Stimulated activated CD4-positive, alpha-beta T cell treated with anti-CD3 and anti-CD28 coated beads, Interleukin-12 subunit alpha, Interleukin-12 subunit beta, amount 100 ng/mL, for 4 hours (primary cell): ENCODE measurements around the gene SMIM29.

Experiments used
- DNase-seq: peaks from one replicate; pipeline ENCODE4 v3.0.0-alpha.2; 2020

Gene SMIM29

DNA sequence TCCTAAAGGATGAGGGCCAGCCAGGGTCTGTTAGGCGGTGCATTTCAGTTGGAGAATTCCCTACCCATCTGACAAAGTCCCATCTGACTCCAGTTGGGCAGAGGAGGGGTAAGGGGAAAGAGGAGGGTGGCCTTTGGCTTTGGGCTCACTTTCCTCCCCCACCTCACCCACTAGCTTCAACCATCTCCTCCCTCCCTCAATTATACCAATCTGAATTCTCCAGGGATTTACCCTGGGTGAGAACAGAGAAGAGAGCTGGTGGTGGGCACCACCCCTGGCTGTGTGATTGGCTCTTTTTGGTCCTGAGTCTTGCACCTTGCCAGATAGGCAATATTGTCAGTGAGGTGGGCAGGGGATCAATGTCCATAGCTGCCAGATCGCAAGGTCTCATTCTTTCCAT is 8.9 kb downstream of the SMIM29 start:
- no peak for DNase-seq

DNA sequence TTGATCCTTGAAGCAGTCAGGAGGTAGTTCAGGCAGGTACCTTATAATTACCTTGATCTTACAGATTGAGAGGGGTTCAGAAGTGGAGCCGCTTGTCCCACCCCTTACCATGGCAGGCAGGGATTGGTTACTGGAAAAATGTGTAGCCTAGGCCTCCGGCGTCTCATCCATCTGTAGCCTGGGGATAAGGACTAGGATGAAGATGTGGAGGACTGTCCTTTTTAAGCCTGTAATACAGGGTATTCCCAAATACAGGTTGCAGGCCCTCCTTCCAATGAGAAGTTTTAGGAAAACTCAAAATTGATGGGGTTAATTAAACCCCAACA is 9.3 kb downstream of the SMIM29 start:
- no peak for DNase-seq

DNA sequence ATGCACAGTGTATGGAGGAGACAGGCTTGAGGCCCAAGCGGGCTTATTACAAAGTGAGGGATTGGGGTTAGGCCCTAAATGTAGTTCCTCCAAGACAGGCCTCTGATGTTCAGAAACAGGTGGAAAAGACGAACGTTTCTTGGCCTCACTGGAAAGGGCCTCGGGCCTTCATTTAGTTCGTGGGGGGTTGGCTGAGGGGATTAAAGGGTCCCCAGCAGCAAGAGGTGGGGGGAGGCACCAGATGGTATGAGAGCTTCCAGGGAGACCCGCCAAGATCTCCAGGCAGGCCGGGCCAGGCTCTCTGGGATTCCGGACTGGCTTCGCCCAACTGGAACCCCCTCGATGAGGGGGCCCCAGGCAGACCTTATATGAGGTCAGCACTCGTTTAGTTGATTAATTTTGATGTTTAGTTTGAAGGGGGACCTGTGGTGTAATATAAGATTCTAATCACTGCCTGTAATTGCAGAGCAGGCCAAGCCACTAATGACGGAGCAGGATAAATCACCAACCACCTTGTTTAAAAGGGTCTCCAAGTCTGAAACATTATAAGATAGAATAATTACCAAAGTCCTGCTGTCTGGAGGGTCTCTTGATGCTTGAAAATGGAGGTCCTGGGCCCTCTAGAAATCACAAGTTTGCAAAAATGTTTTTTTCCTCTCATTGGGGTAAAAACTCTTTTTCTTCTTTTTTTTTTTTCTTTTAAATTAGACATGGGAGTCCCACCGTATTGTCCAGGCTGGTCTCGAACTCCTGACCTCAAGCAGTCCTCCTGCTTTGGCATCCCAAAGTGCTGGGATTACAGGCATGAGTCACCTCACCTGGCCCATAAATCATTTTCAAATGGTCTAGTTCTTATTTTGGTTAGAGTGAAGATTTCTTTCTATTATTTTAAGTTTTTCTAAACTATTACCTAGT is 10.0 kb downstream of the SMIM29 start:
- no peak for DNase-seq

DNA sequence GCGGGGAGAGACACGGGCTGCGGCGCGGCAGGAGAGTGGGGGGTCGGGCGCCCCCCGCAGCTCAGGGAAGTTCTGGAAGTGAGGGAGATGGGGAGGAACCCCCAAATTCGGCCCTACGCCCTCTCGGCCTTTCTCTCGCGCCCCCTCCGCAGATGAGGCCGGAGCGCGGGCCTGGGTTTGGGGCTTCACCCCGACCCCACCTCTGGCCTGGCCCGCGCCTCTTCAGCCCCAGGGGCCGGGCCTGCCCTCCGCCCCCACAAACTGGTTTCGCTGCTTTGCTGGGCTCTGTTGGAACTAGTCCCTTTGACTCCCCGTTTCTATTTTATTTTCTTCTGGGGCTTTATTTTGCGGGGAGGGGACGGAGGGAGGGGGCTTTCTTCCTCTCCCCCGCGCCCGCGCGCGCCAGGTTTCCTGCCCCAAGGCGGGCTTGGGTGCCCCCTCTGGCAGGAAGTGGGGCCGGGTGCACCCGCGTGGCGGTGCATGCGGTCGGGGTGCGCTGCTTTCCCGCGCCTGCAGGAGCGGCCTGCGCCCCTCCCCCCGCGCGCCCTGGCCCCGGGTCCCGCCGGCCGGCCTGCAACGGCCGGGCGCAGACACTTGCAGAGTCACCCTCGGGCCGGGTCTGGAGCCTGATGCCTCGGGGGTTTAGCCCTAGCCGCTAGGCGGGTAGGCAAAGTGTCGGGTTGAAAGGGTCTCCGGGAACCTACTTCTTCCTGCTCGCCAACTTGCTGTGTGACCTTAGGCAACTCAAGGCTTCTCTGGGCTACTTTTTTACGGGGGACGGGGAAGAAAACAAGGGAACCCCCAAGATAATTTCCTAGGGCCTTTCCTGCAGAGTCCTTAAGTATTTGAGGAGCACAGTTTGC is 10.9 kb downstream of the SMIM29 start:
- DNase-seq: peak; percentile 73

DNA sequence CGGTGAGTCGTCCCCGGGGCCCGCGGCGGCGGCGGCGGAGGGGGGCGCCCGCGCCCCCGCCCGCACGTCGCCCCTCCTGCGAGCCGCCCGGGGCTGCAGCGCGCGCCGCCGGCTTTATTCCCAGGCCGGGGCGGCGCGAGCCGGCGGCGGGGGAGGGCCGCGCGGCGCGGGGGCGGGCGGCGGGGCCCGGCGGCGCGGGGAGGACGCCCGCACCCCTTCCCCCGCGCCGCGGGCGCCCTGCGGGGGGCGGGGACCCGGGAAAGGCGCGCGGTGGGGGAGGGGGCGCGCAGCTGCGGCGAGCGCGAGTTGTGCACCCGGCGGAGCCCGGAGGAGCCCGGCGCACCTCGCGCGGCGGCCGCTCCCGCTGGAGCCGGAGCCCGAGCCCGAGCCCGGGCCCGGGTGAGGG is 11.5 kb downstream of the SMIM29 start:
- DNase-seq: peak; percentile 44

DNA sequence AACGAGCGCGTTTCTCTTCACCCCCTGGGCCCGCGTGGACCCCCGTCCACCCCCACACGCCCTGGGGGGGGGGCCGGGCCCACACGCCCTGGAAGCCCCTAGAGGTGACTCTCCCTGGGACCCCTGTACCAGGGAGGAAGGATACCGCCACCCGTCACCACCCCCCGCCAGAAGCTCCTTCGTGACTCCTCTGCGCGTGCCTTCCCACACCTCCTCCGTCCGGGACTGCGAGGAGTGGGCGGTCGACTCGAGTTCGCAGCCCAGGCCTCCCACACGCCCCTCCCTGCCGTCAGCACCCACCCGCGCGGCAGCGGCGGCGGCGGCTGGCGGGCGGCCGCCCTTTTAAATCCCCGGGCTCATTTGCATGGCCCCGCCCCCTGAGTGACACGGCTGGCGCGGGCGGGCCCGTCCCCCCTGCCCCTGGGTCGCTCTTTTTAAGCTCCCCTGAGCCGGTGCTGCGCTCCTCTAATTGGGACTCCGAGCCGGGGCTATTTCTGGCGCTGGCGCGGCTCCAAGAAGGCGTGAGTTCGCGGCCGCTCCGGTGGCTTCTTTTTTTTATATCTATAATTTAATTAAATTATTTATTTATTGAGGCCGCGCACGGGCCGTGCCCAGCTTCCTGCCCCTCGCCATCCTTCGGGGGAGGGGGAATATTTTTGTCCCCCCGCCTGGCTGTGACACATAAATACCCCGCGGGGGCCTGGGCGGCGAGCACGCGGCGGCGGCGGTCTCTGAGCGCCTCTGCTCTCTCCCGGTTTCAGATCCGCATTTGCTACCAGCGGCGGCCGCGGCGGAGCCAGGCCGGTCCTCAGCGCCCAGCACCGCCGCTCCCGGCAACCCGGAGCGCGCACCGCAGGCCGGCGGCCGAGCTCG is 12.1 kb downstream of the SMIM29 start, which contains the start of gene HMGA1:
Gene HMGA1 (plus strand): TSS at position 431 of the 873 bp plus-strand sequence. CDS start 3,908 bp downstream, outside the sequence.
- DNase-seq: peak; percentile 91

DNA sequence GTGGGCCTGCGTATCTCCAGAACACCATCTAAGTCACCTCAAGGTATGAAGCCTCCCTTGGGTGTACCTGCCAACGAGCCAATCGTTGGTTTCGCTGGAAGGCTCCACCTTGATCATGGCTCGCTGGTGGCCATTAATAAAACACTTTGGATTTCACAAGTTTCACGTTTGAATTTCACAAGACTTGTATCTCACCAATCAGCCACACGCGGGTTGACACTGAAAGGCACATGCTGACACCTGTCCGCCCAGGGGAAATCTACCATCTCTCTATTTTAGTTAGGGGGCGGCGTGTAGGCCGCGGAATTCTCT is 12.7 kb downstream of the SMIM29 start:
- DNase-seq: no peak

DNA sequence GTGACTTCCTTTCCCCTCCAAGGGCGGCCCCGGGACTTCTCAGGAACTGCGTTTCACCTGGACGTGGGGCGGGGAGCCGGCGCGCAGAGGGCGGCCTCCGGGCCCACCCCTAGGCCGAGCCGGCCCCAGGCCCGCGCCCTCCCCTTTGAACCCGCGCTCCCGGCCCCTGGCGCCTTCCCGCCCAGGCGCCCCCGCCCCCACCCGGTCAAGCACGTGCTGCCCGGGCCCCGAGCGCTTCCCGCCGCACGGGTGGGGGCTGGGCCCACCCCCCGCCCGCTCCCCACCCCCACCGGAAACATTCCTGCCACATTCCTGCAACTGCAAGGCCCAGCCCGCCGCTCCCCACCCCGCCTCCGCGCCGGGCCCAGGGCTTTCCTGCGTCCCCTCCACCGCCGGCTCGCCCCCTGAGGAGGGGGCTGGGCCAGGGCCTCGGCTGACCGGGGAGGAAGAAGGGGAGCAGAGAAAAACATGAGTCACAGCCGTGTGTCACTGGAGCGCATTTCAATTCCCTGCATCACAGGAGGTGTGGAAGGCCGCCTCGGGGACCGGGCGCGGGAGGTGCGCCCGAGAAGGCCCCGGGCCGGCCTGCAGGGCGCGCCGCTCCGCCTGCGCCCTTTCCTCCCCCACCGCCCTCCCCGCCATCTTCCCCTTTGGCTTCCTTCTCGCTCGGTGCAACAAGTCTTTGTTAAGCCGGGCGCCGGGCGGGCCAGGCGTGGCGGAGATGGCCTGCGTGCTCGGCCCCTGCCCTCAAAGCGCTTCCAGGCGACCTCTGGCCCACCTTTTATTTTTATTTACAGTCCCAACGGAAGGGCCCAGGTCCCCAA is 13.3 kb downstream of the SMIM29 start:
- peak; percentile 66 for DNase-seq

DNA sequence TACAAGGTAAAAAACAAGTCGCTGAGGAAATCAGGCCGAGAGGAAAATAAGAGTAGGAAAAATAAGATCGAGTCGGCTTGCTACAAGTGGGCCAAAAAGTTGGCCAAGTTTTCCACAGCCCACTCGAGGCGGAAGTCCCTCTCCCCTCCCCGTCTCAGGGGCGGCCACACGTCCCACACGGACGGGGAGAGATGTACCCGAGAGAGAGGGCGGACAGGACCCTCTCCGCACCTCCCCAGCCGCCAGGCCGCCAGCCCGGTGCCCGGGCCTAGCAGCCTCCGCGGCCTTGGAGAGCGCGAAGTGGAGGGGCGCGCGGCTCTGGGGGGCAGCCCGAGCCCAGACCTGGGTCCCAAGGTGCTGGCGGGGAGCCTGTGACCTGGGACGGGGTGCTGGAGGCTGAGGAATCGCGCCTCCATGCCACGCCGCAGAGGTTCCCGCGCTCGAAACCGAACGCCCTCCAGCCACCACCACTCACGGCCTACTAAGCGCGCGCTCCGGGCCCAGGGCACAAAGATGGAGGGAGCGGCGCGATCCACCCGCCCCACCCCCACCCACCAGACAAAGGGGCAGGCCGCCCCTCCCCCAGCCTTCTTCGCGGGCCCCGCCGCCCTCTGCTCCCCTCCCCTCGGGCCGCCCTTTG is 14.0 kb downstream of the SMIM29 start:
- DNase-seq: no peak

DNA sequence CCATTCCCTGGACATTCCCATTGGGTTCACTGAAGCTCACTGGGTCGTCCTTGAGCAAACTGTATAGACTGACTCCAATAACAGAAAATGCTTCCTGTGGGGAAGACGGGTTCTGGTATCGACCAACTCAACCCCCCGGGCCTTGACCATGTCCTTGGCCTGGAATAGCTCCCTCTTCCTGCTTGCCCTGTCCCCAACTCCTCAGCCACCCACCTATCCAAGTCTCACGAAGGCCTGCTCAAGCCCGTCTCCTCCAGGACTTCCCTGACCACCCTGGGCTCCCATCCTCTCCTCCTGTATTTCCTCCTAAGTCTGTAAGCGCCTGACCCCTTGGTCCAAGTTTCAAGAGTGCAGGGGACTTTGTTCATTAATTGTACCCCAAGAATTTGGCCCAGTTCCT is 14.9 kb downstream of the SMIM29 start:
- DNase-seq: no peak

DNA sequence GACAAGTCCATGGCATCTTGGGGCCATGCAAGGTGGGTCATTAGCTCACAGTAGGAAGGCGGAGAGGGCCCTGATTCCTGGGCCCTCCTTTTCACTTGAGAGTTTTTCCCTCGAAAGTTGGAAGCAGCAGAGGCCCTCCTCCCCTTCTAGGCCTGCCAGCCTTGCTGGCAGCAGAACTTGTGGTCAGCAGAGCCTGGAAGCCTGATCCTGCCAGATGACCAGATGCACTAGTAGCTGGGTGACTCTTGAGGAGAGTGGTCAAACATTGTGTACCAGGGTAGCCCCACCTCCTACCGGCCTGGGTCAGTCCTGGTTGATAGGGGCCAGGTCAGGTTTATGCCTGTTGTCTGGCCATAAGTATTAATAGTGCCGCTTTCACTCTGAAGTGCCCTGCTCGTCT is 15.9 kb downstream of the SMIM29 start:
- DNase-seq: no peak

DNA sequence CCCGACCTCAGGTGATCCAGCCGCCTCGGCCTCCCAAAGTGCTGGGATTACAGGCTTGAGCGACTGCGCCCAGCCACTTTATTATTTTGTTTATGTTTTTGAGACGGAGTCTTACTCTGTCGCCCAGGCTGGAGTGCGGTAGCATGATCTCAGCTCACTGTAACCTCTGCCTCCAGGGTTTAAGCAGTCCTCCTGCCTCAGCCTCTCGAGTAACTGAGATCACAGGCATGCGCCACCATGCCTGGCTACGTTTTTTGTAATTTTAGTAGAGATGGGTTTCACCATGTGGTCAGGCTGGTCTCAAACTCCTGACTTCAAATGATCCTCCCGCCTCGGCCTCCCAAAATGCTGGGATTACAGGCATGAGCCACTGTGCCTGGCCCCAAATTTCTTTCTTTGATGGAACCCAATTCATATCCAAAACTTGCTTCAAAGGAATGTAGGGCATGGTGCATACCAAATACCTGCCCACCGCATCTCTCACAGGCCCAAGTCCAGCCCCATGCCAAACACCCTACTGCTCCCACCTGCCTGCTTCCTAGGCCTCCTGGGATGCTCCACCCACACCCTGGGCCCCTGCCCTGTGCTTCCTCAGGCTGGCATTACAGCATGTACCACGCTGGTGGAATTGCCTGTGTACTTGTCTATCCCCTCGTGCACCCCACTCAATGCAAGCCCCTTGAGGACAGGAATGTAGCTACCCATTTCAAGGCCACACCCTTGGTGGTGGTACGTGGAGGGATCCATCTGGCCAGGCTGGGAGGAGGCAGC is 17.1 kb downstream of the SMIM29 start:
- DNase-seq: no peak

DNA sequence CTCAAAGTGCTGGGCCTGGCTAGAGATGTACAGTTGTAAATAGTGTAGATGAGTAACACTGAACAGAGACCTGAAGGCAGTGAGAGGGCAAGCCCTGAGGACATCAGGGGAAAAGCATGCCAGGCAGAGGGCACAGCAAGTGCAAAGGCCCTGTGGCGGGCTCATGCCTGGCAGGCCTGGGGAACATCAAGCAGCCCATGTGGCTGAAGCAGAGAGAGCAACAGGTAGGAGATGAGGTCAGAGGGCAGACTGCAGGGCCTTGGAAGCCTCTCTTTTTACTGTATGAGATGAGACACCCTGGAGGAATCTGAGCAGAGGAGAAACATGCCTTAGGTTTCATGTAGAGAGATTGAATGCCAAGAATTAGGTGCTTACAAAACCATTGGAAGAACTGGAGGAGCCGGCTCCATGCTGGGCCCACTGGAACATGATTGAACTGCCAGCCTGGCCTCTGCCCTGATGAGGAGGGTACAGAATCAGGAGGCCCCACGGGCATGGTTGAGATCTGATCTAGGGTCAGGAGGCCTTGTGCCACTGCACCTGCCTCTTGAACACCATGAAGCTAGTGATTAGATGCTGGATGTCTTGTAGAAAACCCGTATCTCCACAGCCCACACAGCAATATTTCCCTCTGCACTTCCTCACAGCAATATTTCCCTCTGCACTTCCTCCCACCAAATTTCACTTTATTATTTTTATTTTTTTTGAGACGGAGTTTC is 18.0 kb downstream of the SMIM29 start:
- DNase-seq: no peak

DNA sequence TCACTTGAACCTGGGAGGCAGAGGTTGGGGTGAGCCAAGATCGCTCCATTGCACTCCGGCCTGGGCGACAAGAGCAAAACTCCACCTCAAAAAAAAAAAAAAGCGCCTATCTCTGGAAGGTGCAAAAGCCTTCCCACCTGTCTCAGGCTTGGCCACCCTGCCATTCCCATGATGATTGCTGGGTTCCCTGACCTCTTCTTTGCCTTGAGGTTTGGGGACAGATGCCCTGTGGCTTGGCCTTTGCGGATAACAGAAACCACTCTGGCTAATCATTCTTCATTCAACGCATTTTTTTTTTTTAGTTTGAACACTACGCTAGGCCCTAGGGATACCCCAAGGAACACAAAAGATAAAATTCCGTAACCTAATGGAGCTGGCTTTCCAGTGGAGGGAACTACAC is 18.9 kb downstream of the SMIM29 start:
- DNase-seq: no peak

DNA sequence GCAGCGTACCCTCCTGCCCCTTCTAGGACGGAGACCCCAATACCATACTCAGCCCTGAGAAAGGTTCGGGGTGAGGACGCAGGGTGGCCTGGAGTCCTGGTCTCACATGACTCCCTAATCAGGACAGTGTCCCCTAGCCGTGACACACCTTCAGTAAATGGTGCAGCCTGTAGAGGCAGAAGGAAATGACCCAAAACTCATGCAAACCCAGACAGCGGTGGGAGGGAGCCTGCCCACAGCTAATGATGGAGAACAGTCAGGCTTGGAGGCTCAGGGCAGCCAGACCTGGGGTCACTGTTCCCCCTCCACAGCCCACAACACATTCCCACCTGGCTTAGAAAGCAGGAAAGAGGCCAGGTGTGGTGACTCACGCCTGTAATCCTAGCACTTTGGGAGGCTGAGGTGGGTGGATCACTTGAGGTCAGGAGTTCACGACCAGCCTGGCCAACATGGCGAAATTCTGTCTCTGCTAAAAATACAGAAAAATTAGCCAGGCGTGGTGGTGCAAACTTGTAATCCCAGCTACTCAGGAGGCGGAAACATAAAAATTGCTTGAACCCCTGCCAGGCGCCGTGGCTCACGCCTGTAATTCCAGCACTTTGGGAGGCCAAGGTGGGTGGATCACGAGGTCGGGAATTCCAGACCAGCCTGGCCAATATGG is 20.9 kb downstream of the SMIM29 start:
- DNase-seq: no peak

DNA sequence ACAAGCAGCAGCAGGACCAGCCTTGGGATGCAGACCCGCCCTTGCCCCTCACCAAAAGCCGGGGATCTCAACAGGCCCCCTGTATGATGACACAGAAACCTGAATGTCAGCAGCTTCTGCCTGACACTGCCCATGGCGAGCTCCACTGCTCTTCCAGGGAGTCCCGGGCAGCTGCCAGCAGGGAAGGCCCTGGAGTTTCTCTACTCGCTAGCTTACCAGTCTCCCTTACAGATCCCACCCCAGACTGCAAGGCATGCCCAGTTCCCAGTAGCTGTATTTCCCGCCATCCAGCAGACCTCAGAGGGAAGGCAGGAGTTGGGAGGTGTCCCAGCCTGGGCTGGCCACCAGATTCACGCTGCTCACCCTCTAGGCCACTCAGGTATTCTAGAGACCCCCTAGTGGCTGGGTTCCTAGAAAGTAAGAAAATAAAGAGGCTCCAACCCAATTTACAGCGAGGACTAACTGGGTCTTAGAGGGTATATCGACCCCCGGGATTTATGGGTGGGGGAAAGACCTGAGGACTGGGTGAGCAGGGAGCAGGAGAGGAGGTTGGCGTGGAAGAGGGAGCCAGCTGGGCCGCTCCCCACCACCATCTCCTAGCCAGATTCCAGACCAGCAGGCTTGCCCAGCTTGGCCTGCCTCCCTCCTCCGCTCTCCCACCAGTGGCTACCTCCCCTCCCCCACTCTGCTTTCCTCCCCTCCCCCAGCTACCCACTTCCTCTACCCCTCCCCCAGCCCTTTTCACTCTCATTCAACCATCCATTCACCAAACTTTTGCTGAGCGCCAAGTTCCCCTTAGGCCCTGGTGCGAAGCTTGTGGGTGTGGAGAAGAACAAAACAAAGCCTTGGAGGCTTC is 21.8 kb downstream of the SMIM29 start:
- no peak for DNase-seq

DNA sequence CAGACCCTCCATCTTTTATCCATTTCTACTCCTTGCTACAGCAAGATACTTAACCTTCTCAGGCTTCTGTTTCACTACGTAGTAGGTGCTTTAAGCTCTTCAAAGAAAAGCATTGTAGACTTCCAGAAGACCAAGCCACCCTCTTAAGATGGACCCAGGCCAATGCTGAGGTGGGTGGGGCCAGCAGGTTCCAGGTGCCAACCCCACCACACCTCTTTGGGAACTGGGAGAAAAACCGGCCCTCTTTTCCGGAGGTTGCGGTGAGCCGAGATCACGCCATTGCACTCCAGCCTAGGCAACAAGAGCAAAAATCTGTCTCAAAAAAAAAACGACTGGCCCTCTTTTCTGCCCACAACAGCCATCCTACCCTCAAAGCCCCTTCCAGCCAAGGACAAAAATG is 22.7 kb downstream of the SMIM29 start:
- no peak for DNase-seq

DNA sequence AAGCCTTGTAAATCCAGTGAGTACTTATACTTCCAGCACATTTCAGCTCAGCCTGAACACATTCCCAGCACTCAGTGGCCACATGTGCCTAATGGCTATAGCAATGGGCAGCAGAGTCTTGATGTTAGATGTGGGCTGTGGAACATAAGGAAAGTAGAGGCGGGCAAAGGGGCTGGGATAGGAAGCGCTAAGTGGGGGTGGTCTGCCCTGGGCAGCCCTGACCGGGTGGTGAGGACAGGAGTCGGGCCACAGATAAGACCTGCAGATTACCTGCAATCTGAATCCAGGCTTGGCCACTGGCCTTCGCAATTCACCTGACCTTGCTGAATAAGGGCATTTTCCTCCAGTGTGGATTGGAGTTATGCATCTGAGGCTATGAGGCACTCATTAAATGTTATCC is 23.3 kb downstream of the SMIM29 start:
- DNase-seq: no peak
